Small intestine (tissue), 7 donors: ENCODE measurements around the gene THYN1. TPM values are rescaled to one million over a fixed set of nuclear protein-coding genes. Genes with fewer than 3 reads are reported as not detected.

Experiments used
- DNase-seq, 2 donors: peaks; one replicate each; pipeline versions ENCODE4 v3.0.0 to v3.0.0-alpha.2; 2013
- FAIRE-seq: peaks from 2 replicates; lab custom pipeline; 2012; peaks lifted over from hg19 to GRCh38; lab: Jason Lieb, UNC
- H3K27ac ChIP-seq, 3 donors: one replicate each; pipeline ENCODE4 v1.5.1; 2013; ENCODE audit warnings: low read length in 2 of 3, mild to moderate bottlenecking in 2 of 3, control low read depth in 1 of 3, inconsistent platforms in 1 of 3, low read depth in 1 of 3, moderate library complexity in 1 of 3
- H3K27me3 ChIP-seq, 3 donors: one replicate each; pipeline ENCODE4 v1.6.1; 2013; ENCODE audit warnings: low read length in 3 of 3, inconsistent platforms in 1 of 3; ENCODE audit not compliant: control insufficient read depth in 3 of 3, insufficient read depth in 3 of 3
- H3K36me3 ChIP-seq, 3 donors: one replicate each; pipeline ENCODE4 v1.6.1; 2013; ENCODE audit warnings: low read length in 3 of 3, inconsistent platforms in 1 of 3, low read depth in 1 of 3, mild to moderate bottlenecking in 1 of 3, moderate library complexity in 1 of 3; ENCODE audit not compliant: control insufficient read depth in 3 of 3, insufficient read depth in 2 of 3
- H3K4me1 ChIP-seq, 3 donors: one replicate each; pipeline ENCODE4 v1.6.1; 2013; ENCODE audit warnings: low read length in 2 of 3, inconsistent platforms in 1 of 3, low read depth in 1 of 3, mild to moderate bottlenecking in 1 of 3, moderate library complexity in 1 of 3; ENCODE audit not compliant: control insufficient read depth in 3 of 3, insufficient read depth in 2 of 3
- H3K4me3 ChIP-seq, 3 donors: one replicate each; pipeline ENCODE4 v1.5.1; 2013; ENCODE audit warnings: low read length in 3 of 3, control low read depth in 1 of 3, inconsistent platforms in 1 of 3, low read depth in 1 of 3, mild to moderate bottlenecking in 1 of 3, moderate library complexity in 1 of 3
- H3K9me3 ChIP-seq, 2 donors: one replicate each; pipeline ENCODE4 v1.6.1; 2013; ENCODE audit warnings: low read depth in 1 of 2, low read length in 1 of 2; ENCODE audit not compliant: control insufficient read depth in 2 of 2, insufficient read depth in 1 of 2
- WGBS, 3 donors: extraction: QIAGEN DNeasy Blood & Tissue Kit; methylation state at CpG; one replicate each; pipeline ENCODE4 v1.1.7; 2013; 5-methylcytosine and 5-hydroxymethylcytosine counted together
- polyA plus RNA-seq, 4 donors: library from polyadenylated mRNA; stranded (reverse) in 3 of 4; unstranded in 1 of 4; fragments of 200-250 nt in 3 of 4; fragments of 120-200 nt in 1 of 4; gene quantifications; one replicate each; pipeline versions ENCODE4 v1.2.1 to v1.2.3, GENCODE V29; 2013
- donor health status: healthy with polysubstance abuse.
- donor health status: control.
- donor health status: control.
- donor health status: Bipolar disorder and iron deficiency.
- donor health status: healthy.

Gene THYN1
- polyA plus RNA-seq, 4 donors: 39.2 to 61.6 (median 47.9) TPM

GRCh38 chr11:134271978-134272377 is 18.8 kb upstream of the THYN1 start:
- peaks cover 7 to 55% (median 24%) of the 10 kb centered on the region in 3 donors for H3K27me3 ChIP-seq
- H3K4me1 ChIP-seq: peaks cover 0 to 5% (median 0%) of the 10 kb centered on the region in 3 donors
- H3K27ac ChIP-seq: no peak overlapping the region
- FAIRE-seq (no peak), DNase-seq (no peak)
- no peaks in the 10 kb centered on the region for H3K36me3 ChIP-seq
- H3K4me3 ChIP-seq: no peak overlapping the region
- 72 to 92% (median 92%) methylated on average over 4 of the region's 4 CpGs for WGBS, 3 donors
- no peaks in the 10 kb centered on the region for H3K9me3 ChIP-seq

DNA sequence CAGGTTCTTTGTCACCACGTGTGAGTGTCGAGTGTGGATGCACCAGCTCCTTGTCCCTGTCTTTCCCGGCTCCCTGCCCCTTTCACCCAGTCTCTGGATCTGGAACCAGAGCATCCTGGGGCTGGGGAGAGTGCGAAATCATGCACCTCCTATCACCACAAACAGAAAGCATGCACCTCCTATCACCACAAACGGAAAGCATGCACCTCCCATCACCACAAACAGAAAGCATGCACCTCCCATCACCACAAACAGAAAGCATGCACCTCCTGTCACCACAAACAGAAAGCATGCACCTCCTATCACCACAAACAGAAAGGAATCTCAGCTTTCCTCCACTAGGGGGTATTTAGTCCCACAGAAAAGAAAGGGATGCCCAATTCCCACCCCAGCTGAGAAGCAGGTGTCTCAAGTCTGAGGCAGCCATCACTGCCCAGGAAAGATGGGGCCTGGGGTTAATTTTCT is 17.1 kb upstream of the THYN1 start:
- H3K36me3 ChIP-seq: no peaks in the 10 kb centered on the region
- H3K4me3 ChIP-seq: no peak overlapping the region
- peaks cover 5 to 41% (median 11%) of the 10 kb centered on the region in 3 donors for H3K27me3 ChIP-seq
- no peak overlapping the region for H3K27ac ChIP-seq
- FAIRE-seq (no peak), DNase-seq (no peak)
- no peaks in the 10 kb centered on the region for H3K4me1 ChIP-seq
- no peaks in the 10 kb centered on the region for H3K9me3 ChIP-seq
- 22 to 38% (median 30%) methylated on average over 5 of the region's 5 CpGs for WGBS, 3 donors

DNA sequence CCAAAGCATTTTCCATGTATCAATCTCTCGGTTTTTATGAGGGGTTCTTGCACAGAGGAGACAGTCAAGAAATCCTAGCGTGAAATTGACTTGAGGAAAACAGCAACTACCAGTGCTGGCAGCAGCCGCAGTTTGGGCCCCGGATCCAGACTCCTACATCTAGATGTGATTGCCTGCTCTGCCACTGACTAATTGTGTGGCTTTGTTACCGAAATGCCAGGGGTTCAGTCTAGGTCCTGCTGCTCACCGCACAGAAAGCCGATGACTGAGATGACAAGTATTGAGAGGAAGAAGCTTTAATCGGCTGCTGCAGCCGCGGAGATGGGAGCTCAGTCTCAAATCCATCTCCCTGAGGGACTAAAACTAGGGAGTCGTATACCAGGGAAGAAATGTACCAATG is 14.8 kb upstream of the THYN1 start:
- DNase-seq (no peak), FAIRE-seq (no peak)
- Histone ChIP-seq H3K4me3 (no peak overlapping the region), H3K27ac (no peak overlapping the region), H3K4me1 (no peaks in the 10 kb centered on the region), H3K9me3 (no peaks in the 10 kb centered on the region), H3K27me3 (peaks cover 1 to 27% (median 6%) of the 10 kb centered on the region in 3 donors), H3K36me3 (peaks cover 5 to 7% (median 6%) of the 10 kb centered on the region in 3 donors)
- WGBS, 3 donors: 85 to 94% (median 91%) methylated on average over 11 of the region's 11 CpGs

DNA sequence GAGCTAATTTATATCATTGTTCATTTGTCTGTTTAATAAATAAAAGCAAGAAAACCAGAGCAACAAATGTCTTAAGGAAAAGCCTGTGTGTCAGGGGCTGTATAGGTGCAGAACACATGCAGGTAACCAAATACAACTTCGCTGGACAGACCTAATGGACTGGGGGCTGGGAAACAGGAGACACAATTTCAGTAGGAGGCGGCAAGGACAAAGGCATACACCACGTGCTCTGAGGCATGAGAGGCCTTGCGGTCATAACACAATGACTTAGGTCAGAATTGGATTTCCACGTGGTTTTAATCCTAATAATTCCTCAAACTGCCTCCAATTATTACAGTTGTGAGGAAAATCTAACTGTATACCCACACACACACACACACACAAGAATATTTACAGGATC is 14.3 kb upstream of the THYN1 start:
- FAIRE-seq (no peak), DNase-seq (no peak)
- H3K27ac ChIP-seq: no peak overlapping the region
- WGBS, 3 donors: 79 to 86% (median 82%) methylated on average over 5 of the region's 5 CpGs
- no peaks in the 10 kb centered on the region for H3K9me3 ChIP-seq
- peaks cover 0 to 22% (median 4%) of the 10 kb centered on the region in 3 donors for H3K27me3 ChIP-seq
- no peak overlapping the region for H3K4me3 ChIP-seq
- H3K36me3 ChIP-seq: peaks cover 6 to 11% (median 11%) of the 10 kb centered on the region in 3 donors
- no peaks in the 10 kb centered on the region for H3K4me1 ChIP-seq

- 60 to 65% (median 61%) methylated on average over 3 of the region's 3 CpGs for WGBS, 3 donors
- Histone ChIP-seq H3K9me3 (no peaks in the 10 kb centered on the region), H3K4me3 (no peak overlapping the region), H3K27me3 (peaks cover 0 to 16% (median 4%) of the 10 kb centered on the region in 3 donors), H3K27ac (no peak overlapping the region), H3K36me3 (peaks cover 6 to 17% (median 16%) of the 10 kb centered on the region in 3 donors), H3K4me1 (no peaks in the 10 kb centered on the region)
- DNase-seq: no peak
- FAIRE-seq: no peak
Measured at GRCh38 chr11:134266841-134267251, 13.7 kb upstream of the THYN1 start.

DNA sequence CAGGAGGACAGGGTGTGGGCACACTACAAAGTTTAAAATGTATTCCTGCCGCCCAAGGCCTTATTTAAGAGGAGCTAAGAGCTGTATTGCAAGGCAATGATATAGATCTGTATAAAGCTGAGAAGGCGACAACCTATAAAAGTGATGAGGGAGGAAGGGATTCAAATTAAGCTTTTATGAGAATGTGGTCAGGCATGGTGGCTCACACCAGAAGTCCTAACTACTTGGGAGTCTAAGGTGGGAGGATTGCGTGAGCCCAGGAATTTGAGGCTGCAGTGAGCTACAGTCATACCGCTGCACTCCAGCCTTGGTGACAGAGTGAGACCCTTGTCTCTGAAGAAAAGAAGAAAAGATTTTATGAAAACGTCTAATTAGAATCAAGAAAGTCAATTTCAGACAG is 13.3 kb upstream of the THYN1 start:
- FAIRE-seq (no peak), DNase-seq (no peak)
- 88 to 89% (median 88%) methylated on average over 5 of the region's 5 CpGs for WGBS, 3 donors
- no peak overlapping the region for H3K27ac ChIP-seq
- no peaks in the 10 kb centered on the region for H3K9me3 ChIP-seq
- H3K27me3 ChIP-seq: peaks cover 0 to 12% (median under 1%) of the 10 kb centered on the region in 3 donors
- H3K4me3 ChIP-seq: no peak overlapping the region
- no peaks in the 10 kb centered on the region for H3K4me1 ChIP-seq
- peaks cover 8 to 21% (median 16%) of the 10 kb centered on the region in 3 donors for H3K36me3 ChIP-seq

GRCh38 chr11:134264966-134265764 is 12.0 kb upstream of the THYN1 start:
- FAIRE-seq (no peak), DNase-seq (no peak)
- H3K36me3 ChIP-seq: peaks cover 10 to 28% (median 16%) of the 10 kb centered on the region in 3 donors
- no peak overlapping the region for H3K4me3 ChIP-seq
- no peak overlapping the region for H3K27ac ChIP-seq
- peaks cover 0 to 2% (median 0%) of the 10 kb centered on the region in 3 donors for H3K27me3 ChIP-seq
- H3K4me1 ChIP-seq: no peaks in the 10 kb centered on the region
- 88 to 92% (median 91%) methylated on average over 7 of the region's 7 CpGs for WGBS, 3 donors
- no peaks in the 10 kb centered on the region for H3K9me3 ChIP-seq

- DNase-seq (peak; percentile 15 to 25), FAIRE-seq (no peak)
- no peaks in the 10 kb centered on the region for H3K27me3 ChIP-seq
- no peak overlapping the region for H3K4me3 ChIP-seq
- no peak overlapping the region for H3K27ac ChIP-seq
- H3K36me3 ChIP-seq: peaks cover 16 to 39% (median 16%) of the 10 kb centered on the region in 3 donors
- H3K4me1 ChIP-seq: no peaks in the 10 kb centered on the region
- no peaks in the 10 kb centered on the region for H3K9me3 ChIP-seq
- 90 to 95% (median 90%) methylated on average over 14 of the region's 14 CpGs for WGBS, 3 donors
Measured at GRCh38 chr11:134261626-134262488, 8.7 kb upstream of the THYN1 start.
